Smooth muscle cell (in vitro differentiated cells): Measurements from ENCODE around the gene LY9. TPM values are rescaled to one million over a fixed set of nuclear protein-coding genes. Genes with fewer than 3 reads are reported as not detected.

ENCODE experiments used
- DNase-seq: peaks from one replicate; lab custom pipeline; 2025; ENCODE audit not compliant: unreplicated experiment; lab: John Stamatoyannopoulos, UW
- H2AFZ ChIP-seq: fragments of 200-600 bp; sonication (generic); 2 replicates; pipeline ENCODE4 v1.6.0; 2016; ENCODE audit warnings: antibody characterized with exemption, low read depth, mild to moderate bottlenecking
- H3F3A ChIP-seq: fragments of 200-600 bp; sonication (generic); 2 replicates; pipeline ENCODE4 v1.6.0; 2017; ENCODE audit warnings: antibody characterized with exemption, low read depth
- H3K27ac ChIP-seq: fragments of 200-600 bp; sonication (generic); 2 replicates; pipeline ENCODE4 v1.5.1; 2016; ENCODE audit warnings: low read depth, mild to moderate bottlenecking
- H3K27me3 ChIP-seq: fragments of 200-600 bp; sonication (generic); 2 replicates; pipeline ENCODE4 v1.6.1; 2016; ENCODE audit warnings: low read depth, mild to moderate bottlenecking
- H3K36me3 ChIP-seq: fragments of 200-600 bp; sonication (generic); 2 replicates; pipeline ENCODE4 v1.5.1; 2016; ENCODE audit warnings: low read depth
- H3K4me1 ChIP-seq: fragments of 200-600 bp; sonication (generic); 2 replicates; pipeline ENCODE4 v1.5.1; 2016; ENCODE audit warnings: low read depth
- H3K4me2 ChIP-seq: fragments of 200-600 bp; sonication (generic); 2 replicates; pipeline ENCODE4 v1.6.0; 2016; ENCODE audit warnings: mild to moderate bottlenecking
- H3K4me3 ChIP-seq: fragments of 200-600 bp; sonication (generic); 2 replicates; pipeline ENCODE4 v1.5.1; 2016; ENCODE audit warnings: mild to moderate bottlenecking
- H3K79me2 ChIP-seq: fragments of 200-600 bp; sonication (generic); 2 replicates; pipeline ENCODE4 v1.6.0; 2016; ENCODE audit warnings: low read depth, mild to moderate bottlenecking
- H3K9ac ChIP-seq: fragments of 200-600 bp; sonication (generic); 2 replicates; pipeline ENCODE4 v1.6.0; 2016; ENCODE audit warnings: low read depth
- H3K9me3 ChIP-seq: fragments of 200-600 bp; sonication (generic); replicated peaks from 2 replicates; pipeline ENCODE4 v1.5.1; 2016; ENCODE audit warnings: low read depth
- H4K20me1 ChIP-seq: fragments of 200-600 bp; sonication (generic); 2 replicates; pipeline ENCODE4 v1.6.0; 2016; ENCODE audit warnings: low read depth
- WGBS: methylation state at CpG from one replicate; pipeline ENCODE4 v1.1.7; 2016; ENCODE audit warnings: low lambda C conversion rate; 5-methylcytosine and 5-hydroxymethylcytosine counted together
- polyA plus RNA-seq: library from polyadenylated mRNA; unstranded; fragments of >200 nt; fragmentation: Nextera tagmentation; extraction: Ambion mirVana; gene quantifications from 2 replicates; pipeline ENCODE4 v1.2.1, GENCODE V29; 2016
- total RNA-seq: library from RNA; depleted of rRNA; stranded (reverse); fragments of >200 nt; gene quantifications from 2 replicates; pipeline ENCODE4 v1.2.3, GENCODE V29; 2014
- TF ChIP-seq, protein P1 (sequence below): fragments of 200-600 bp; sonication (generic); IDR thresholded peaks from 2 replicates; pipeline ENCODE4 v1.5.1; 2017; ENCODE audit warnings: borderline replicate concordance, mild to moderate bottlenecking, antibody characterized with exemption; ENCODE audit not compliant: insufficient read depth, poor library complexity, severe bottlenecking

The LY9 gene
- total and polyA plus RNA-seq, 2 experiments from 2014 or later: not detected

DNA sequence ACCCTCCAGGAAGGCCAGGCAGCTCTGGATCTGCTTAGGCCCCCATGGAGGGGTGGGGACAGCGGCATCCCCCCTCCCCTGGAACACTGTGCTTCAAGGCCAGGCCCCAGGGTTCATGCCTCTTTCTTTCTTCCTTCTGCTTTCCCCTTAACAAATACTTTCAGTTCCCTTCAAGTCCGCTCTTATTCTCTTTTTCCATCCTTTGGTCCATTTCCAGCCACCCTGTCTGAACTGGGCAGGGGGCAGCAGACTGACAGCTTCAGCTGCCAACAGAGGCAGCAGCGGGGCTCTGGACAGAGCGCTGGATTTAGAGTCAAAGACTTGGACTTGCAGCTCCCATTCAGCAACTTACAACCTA is 67.8 kb downstream of the LY9 start:
- Histone ChIP-seq H3K4me1 (no peaks in the 10 kb centered on the region), H3K4me3 (no peak overlapping the region), H3K4me2 (no peak overlapping the region), H3K9me3 (no peaks in the 10 kb centered on the region), H3K27ac (no peak overlapping the region), H2AFZ (no peak overlapping the region), H3K79me2 (no peaks in the 10 kb centered on the region), H3F3A (no peaks in the 10 kb centered on the region), H3K27me3 (no peaks in the 10 kb centered on the region), H3K36me3 (no peaks in the 10 kb centered on the region), H3K9ac (no peak overlapping the region), H4K20me1 (no peaks in the 10 kb centered on the region)
- TF ChIP-seq, protein P1, sequence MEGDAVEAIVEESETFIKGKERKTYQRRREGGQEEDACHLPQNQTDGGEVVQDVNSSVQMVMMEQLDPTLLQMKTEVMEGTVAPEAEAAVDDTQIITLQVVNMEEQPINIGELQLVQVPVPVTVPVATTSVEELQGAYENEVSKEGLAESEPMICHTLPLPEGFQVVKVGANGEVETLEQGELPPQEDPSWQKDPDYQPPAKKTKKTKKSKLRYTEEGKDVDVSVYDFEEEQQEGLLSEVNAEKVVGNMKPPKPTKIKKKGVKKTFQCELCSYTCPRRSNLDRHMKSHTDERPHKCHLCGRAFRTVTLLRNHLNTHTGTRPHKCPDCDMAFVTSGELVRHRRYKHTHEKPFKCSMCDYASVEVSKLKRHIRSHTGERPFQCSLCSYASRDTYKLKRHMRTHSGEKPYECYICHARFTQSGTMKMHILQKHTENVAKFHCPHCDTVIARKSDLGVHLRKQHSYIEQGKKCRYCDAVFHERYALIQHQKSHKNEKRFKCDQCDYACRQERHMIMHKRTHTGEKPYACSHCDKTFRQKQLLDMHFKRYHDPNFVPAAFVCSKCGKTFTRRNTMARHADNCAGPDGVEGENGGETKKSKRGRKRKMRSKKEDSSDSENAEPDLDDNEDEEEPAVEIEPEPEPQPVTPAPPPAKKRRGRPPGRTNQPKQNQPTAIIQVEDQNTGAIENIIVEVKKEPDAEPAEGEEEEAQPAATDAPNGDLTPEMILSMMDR: no peak
- 86% methylated on average over 4 of the region's 4 CpGs for WGBS
- DNase-seq: no peak

DNA sequence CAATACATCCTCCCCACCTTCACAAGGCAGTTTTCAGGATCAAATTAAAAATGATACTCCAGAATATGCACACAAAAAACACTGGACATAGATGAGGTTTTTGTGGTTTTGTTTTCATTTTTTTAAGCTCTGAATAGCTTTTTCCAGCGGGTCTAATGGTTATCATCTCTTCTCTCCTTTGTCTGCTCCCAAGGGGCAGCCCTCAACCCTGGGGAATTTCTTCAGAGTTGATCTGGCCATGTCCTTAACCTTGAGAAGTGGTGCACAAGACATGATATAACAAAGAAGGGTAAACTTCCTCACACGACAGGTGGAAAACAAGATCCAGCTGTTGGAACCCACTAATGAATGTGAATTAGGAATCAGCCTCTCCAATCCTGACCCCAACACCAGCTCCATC is 68.2 kb downstream of the LY9 start:
- WGBS: 79% methylated on average over 2 of the region's 2 CpGs
- Histone ChIP-seq H3K9ac (no peak overlapping the region), H3F3A (no peaks in the 10 kb centered on the region), H3K4me1 (no peaks in the 10 kb centered on the region), H4K20me1 (no peaks in the 10 kb centered on the region), H3K27ac (no peak overlapping the region), H2AFZ (no peak overlapping the region), H3K9me3 (no peaks in the 10 kb centered on the region), H3K4me3 (no peak overlapping the region), H3K79me2 (no peaks in the 10 kb centered on the region), H3K36me3 (no peaks in the 10 kb centered on the region), H3K27me3 (no peaks in the 10 kb centered on the region), H3K4me2 (no peak overlapping the region)
- TF ChIP-seq, protein P1: no peak
- no peak for DNase-seq

DNA sequence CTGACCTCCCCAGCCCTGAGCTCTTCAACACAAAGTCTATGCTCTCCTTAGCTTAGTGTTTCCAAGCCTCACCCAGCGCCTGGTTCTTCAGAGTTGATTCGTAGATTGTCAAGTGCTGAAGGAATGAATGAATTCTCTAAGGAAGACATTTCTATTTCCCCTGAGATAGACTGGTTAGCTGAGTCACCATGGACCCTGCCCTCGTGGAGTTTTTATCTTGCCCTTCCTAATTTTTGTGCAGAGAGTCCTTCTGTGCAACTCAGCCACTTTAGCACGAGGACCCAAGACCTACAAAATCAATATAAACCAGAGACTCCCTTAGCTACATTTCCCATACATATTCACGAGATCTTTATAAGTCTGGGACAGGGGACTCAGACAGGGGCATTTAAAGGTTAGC is 69.4 kb downstream of the LY9 start:
- 92% methylated on average over 5 of the region's 5 CpGs for WGBS
- H3K4me2 ChIP-seq: no peak overlapping the region
- no peak for DNase-seq
- H3K4me3 ChIP-seq: no peak overlapping the region
- no peaks in the 10 kb centered on the region for H3K79me2 ChIP-seq
- H3K36me3 ChIP-seq: no peaks in the 10 kb centered on the region
- no peak overlapping the region for H3K27ac ChIP-seq
- no peak overlapping the region for H3K9ac ChIP-seq
- no peaks in the 10 kb centered on the region for H3K4me1 ChIP-seq
- no peaks in the 10 kb centered on the region for H4K20me1 ChIP-seq
- H3K9me3 ChIP-seq: no peaks in the 10 kb centered on the region
- TF ChIP-seq, protein P1: no peak
- no peaks in the 10 kb centered on the region for H3K27me3 ChIP-seq
- no peak overlapping the region for H2AFZ ChIP-seq
- no peaks in the 10 kb centered on the region for H3F3A ChIP-seq

DNA sequence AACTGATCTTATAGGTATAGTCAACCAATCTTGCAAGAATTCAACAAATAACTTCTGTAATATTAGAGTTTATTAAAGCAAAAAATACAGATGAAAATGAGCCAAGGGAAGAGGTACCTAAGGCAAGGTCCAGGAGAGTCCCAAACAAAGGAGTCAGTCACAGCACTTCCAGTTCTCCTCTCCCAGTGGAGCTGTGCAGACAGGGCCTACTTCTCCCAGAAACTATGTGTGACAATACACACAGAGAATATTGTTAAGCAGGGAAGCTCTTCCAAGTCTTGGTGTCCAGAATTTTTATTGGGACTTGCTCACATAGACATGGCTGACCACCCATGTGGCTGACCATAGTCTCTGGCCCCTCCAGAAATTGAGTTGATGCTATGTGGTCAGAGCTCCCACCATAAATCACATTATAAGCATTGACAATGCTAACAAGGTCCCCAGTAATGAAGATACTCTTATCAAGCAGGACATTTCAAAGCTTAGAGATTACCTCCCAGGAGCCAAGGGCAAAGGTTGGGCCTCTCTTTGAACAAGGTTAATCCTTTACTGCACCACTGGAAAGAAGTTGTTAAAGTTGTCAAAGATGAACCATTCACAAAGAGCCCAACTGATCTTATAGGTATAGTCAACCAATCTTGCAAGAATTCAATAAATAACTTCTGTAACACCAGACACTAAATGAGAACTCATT is 70.2 kb downstream of the LY9 start:
- no peak overlapping the region for H3K9ac ChIP-seq
- no peaks in the 10 kb centered on the region for H3F3A ChIP-seq
- no peaks in the 10 kb centered on the region for H4K20me1 ChIP-seq
- H3K4me2 ChIP-seq: no peak overlapping the region
- no peaks in the 10 kb centered on the region for H3K79me2 ChIP-seq
- no peak overlapping the region for H3K27ac ChIP-seq
- no peak overlapping the region for H3K4me3 ChIP-seq
- TF ChIP-seq, protein P1: no peak
- H3K4me1 ChIP-seq: no peaks in the 10 kb centered on the region
- no peaks in the 10 kb centered on the region for H3K27me3 ChIP-seq
- DNase-seq: no peak
- H3K9me3 ChIP-seq: no peaks in the 10 kb centered on the region
- no peak overlapping the region for H2AFZ ChIP-seq
- no peaks in the 10 kb centered on the region for H3K36me3 ChIP-seq
